Activated CD8-positive, alpha-beta T cell treated with anti-CD3 and anti-CD28 coated beads, Interleukin-2, amount 10 ng/mL, durations not matched to agents 7 days and 5 days (primary cell): ENCODE measurements around the gene UCKL1. TPM values are rescaled to one million over a fixed set of nuclear protein-coding genes. Genes with fewer than 3 reads are reported as not detected.

Experiments used
- ATAC-seq: fragments of 150-1000 bp; cut with Tn5 transposase; one replicate; pipeline ENCODE4 v1.10.0; 2021; ENCODE audit warnings: moderate library complexity
- CTCF ChIA-PET: fragments of 350-600 bp; sonication (Branson Sonifier 250); formaldehyde crosslinking; loops from one replicate; lab custom pipeline; 2021; ENCODE audit warnings: antibody characterized with exemption; lab: Charles Lee
- POLR2A ChIA-PET: fragments of 350-600 bp; sonication (Branson Sonifier 250); formaldehyde crosslinking; loops from one replicate; lab custom pipeline; 2021; ENCODE audit warnings: antibody characterized with exemption; lab: Charles Lee
- DNase-seq: peaks from one replicate; pipeline ENCODE4 v3.0.0-alpha.2; 2020
- H3K27ac Mint-ChIP-seq: one replicate; pipeline ENCODE4 v1.8.0; 2021; ENCODE audit warnings: mild to moderate bottlenecking, mixed read lengths
- H3K27me3 Mint-ChIP-seq: one replicate; pipeline ENCODE4 v1.8.0; 2021; ENCODE audit warnings: low read depth, mixed read lengths
- H3K36me3 Mint-ChIP-seq: one replicate; pipeline ENCODE4 v1.8.0; 2021; ENCODE audit warnings: low read depth, mixed read lengths
- H3K4me1 Mint-ChIP-seq: one replicate; pipeline ENCODE4 v1.8.0; 2021; ENCODE audit warnings: low read depth, mixed read lengths
- H3K4me3 Mint-ChIP-seq: one replicate; pipeline ENCODE4 v1.8.0; 2021; ENCODE audit warnings: mild to moderate bottlenecking, mixed read lengths
- H3K9me3 Mint-ChIP-seq: one replicate; pipeline ENCODE4 v1.8.0; 2022; ENCODE audit warnings: mixed read lengths; ENCODE audit not compliant: insufficient read depth
- total RNA-seq, 2 experiments: library from RNA; stranded (reverse); gene quantifications; one replicate each; pipeline ENCODE4 v1.2.3, GENCODE V29; 2021

Gene UCKL1
- 10 to 100 TPM; 41.1 to 45.4 TPM for total RNA-seq

GRCh38 chr20:63955827-63956663 lies at the start of gene UCKL1:
TSS of gene UCKL1 (minus strand) at chr20:63956416. CDS start at chr20:63956372, 44 bp downstream.
- ATAC-seq, result peak; percentile 80
- H3K4me3 Mint-ChIP-seq, result peak within 1 kb of the TSS; percentile 83
- ChIA-PET CTCF (interaction anchor here (0.6 to 1.9 kb wide), 5 partner anchors 17 to 868 kb away, joined by 3 to 13 read pairs (median 6); partner anchors contain the start of genes PRPF6 and SAMD10), POLR2A (interaction anchor here (0.6 to 1.2 kb wide), 9 partner anchors 12 to 418 kb away, joined by 3 to 5 read pairs (median 4); partner anchors contain the start of genes PRPF6 and SAMD10)
- H3K4me1 Mint-ChIP-seq, result peaks cover 39% of the 10 kb centered on the region
- DNase-seq, result peak; percentile 92
- no peaks in the 10 kb centered on the region for H3K27me3 Mint-ChIP-seq
- peak within 1 kb of the TSS; percentile 87 for H3K27ac Mint-ChIP-seq
- peaks cover 8% of the 10 kb centered on the region for H3K36me3 Mint-ChIP-seq
- H3K9me3 Mint-ChIP-seq, result no peaks in the 10 kb centered on the region

GRCh38 chr20:64005394-64005793 lies 49.2 kb upstream of the UCKL1 start:
- H3K9me3 Mint-ChIP-seq, result peaks cover 14% of the 10 kb centered on the region
- no peak for DNase-seq
- no peak overlapping the region for H3K4me3 Mint-ChIP-seq
- ATAC-seq, result no peak
- peaks cover 23% of the 10 kb centered on the region for H3K4me1 Mint-ChIP-seq
- H3K36me3 Mint-ChIP-seq, result peaks cover 64% of the 10 kb centered on the region
- no peaks in the 10 kb centered on the region for H3K27me3 Mint-ChIP-seq
- ChIA-PET POLR2A (interaction anchor here (0.6 kb wide), 1 partner anchor 13 kb away, joined by 3 read pairs; no protein-coding TSS in a partner anchor), CTCF (interaction anchor here (1.6 to 4.6 kb wide), 2 partner anchors 18 to 34 kb away, joined by 3 to 14 read pairs; no protein-coding TSS in a partner anchor)
- peak overlapping the region; percentile 11 for H3K27ac Mint-ChIP-seq

- no peak overlapping the region for H3K4me3 Mint-ChIP-seq
- peaks cover 62% of the 10 kb centered on the region for H3K36me3 Mint-ChIP-seq
- CTCF ChIA-PET, result interaction anchor here (4.6 kb wide), 1 partner anchor 35 kb away, joined by 14 read pairs; no protein-coding TSS in a partner anchor
- ATAC-seq (no peak), DNase-seq (no peak)
- POLR2A ChIA-PET, result no interaction called here
- H3K4me1 Mint-ChIP-seq, result peaks cover 11% of the 10 kb centered on the region
- H3K9me3 Mint-ChIP-seq, result peaks cover 11% of the 10 kb centered on the region
- H3K27me3 Mint-ChIP-seq, result no peaks in the 10 kb centered on the region
- no peak overlapping the region for H3K27ac Mint-ChIP-seq
Measured at GRCh38 chr20:64003960-64004725, 47.9 kb upstream of the UCKL1 start.

GRCh38 chr20:64001607-64002011 lies 45.4 kb upstream of the UCKL1 start:
- Mint-ChIP-seq H3K27me3 (no peaks in the 10 kb centered on the region), H3K27ac (peak overlapping the region; percentile 46), H3K9me3 (no peaks in the 10 kb centered on the region), H3K4me1 (no peaks in the 10 kb centered on the region), H3K36me3 (peaks cover 52% of the 10 kb centered on the region), H3K4me3 (no peak overlapping the region)
- ATAC-seq (no peak), DNase-seq (no peak)
- POLR2A ChIA-PET, result no interaction called here
- CTCF ChIA-PET, result interaction anchor here (1.0 to 1.4 kb wide), 2 partner anchors 20 to 21 kb away, joined by 3 to 5 read pairs; partner anchors contain the start of gene PRPF6

GRCh38 chr20:64000906-64001305 lies 44.7 kb upstream of the UCKL1 start:
- peaks cover 56% of the 10 kb centered on the region for H3K36me3 Mint-ChIP-seq
- ChIA-PET CTCF (interaction anchor here (1.0 to 1.4 kb wide), 2 partner anchors 19 to 20 kb away, joined by 3 to 5 read pairs; partner anchors contain the start of gene PRPF6), POLR2A (no interaction called here)

GRCh38 chr20:63982937-63983336 lies 26.7 kb upstream of the UCKL1 start:
- H3K36me3 Mint-ChIP-seq, result peaks cover 35% of the 10 kb centered on the region
- ATAC-seq (no peak), DNase-seq (no peak)
- H3K27me3 Mint-ChIP-seq, result no peaks in the 10 kb centered on the region
- no peaks in the 10 kb centered on the region for H3K9me3 Mint-ChIP-seq
- H3K4me3 Mint-ChIP-seq, result peak overlapping the region; percentile 87
- peak overlapping the region; percentile 55 for H3K27ac Mint-ChIP-seq
- ChIA-PET POLR2A (interaction anchor here (0.7 to 4.0 kb wide), 2 partner anchors 56 to 365 kb away, joined by 3 to 77 read pairs; partner anchors contain the start of gene C20orf204), CTCF (interaction anchor here (1.0 to 4.4 kb wide), 4 partner anchors 10 to 86 kb away, joined by 3 to 197 read pairs (median 4); partner anchors contain the start of gene C20orf204)
- peaks cover 42% of the 10 kb centered on the region for H3K4me1 Mint-ChIP-seq

More at GRCh38 chr20:64000906-64001305, 44.7 kb upstream of the UCKL1 start:
- no peaks in the 10 kb centered on the region for H3K9me3 Mint-ChIP-seq
- no peak overlapping the region for H3K27ac Mint-ChIP-seq
- DNase-seq (no peak), ATAC-seq (no peak)
- H3K27me3 Mint-ChIP-seq, result no peaks in the 10 kb centered on the region
- no peaks in the 10 kb centered on the region for H3K4me1 Mint-ChIP-seq
- no peak overlapping the region for H3K4me3 Mint-ChIP-seq

GRCh38 chr20:63980806-63981728 lies 24.9 kb upstream of the UCKL1 start, which contains the start of gene PRPF6:
TSS of gene PRPF6 (plus strand) at chr20:63981132. CDS start at chr20:63981246, 114 bp downstream.
- DNase-seq (peak; percentile 98), ATAC-seq (peak; percentile 70)
- Mint-ChIP-seq H3K27ac (peak within 1 kb of the TSS; percentile 95), H3K27me3 (no peaks in the 10 kb centered on the region), H3K36me3 (peaks cover 39% of the 10 kb centered on the region), H3K4me1 (peaks cover 61% of the 10 kb centered on the region), H3K9me3 (no peaks in the 10 kb centered on the region), H3K4me3 (peak within 1 kb of the TSS; percentile 87)
- ChIA-PET CTCF (interaction anchor here (0.7 to 4.4 kb wide), 28 partner anchors 12 to 276 kb away, joined by 3 to 197 read pairs (median 5); partner anchors contain the start of genes C20orf204, OPRL1, RGS19 and TCEA2), POLR2A (interaction anchor here (0.6 to 4.0 kb wide), 9 partner anchors 8 to 243 kb away, joined by 3 to 77 read pairs (median 3); partner anchors contain the start of genes C20orf204, TPD52L2 and UCKL1)

GRCh38 chr20:63980317-63980805 lies 24.1 kb upstream of the UCKL1 start:
- Mint-ChIP-seq H3K4me3 (peak overlapping the region; percentile 87), H3K36me3 (peaks cover 34% of the 10 kb centered on the region), H3K27ac (peak overlapping the region; percentile 95), H3K4me1 (peaks cover 63% of the 10 kb centered on the region), H3K27me3 (no peaks in the 10 kb centered on the region), H3K9me3 (no peaks in the 10 kb centered on the region)
- CTCF ChIA-PET, result interaction anchor here (0.7 to 4.4 kb wide), 29 partner anchors 12 to 276 kb away, joined by 3 to 197 read pairs (median 5); partner anchors contain the start of genes C20orf204, LKAAEAR1, OPRL1 and RGS19
- DNase-seq (peak; percentile 50), ATAC-seq (peak; percentile 13)
- POLR2A ChIA-PET, result interaction anchor here (0.6 to 4.0 kb wide), 9 partner anchors 12 to 251 kb away, joined by 3 to 77 read pairs (median 4); partner anchors contain the start of genes C20orf204, TPD52L2 and UCKL1

- Mint-ChIP-seq H3K4me1 (peaks cover 64% of the 10 kb centered on the region), H3K9me3 (no peaks in the 10 kb centered on the region), H3K4me3 (peak within 1 kb of the TSS; percentile 87), H3K27me3 (no peaks in the 10 kb centered on the region), H3K27ac (peak within 1 kb of the TSS; percentile 95), H3K36me3 (peaks cover 34% of the 10 kb centered on the region)
- CTCF ChIA-PET, result interaction anchor here (0.8 to 4.4 kb wide), 28 partner anchors 13 to 277 kb away, joined by 3 to 197 read pairs (median 4); partner anchors contain the start of genes ARFRP1, C20orf204, LKAAEAR1 and OPRL1
- ATAC-seq (peak; percentile 32), DNase-seq (peak; percentile 66)
- POLR2A ChIA-PET, result interaction anchor here (0.6 to 4.0 kb wide), 7 partner anchors 23 to 250 kb away, joined by 3 to 77 read pairs (median 4); partner anchors contain the start of genes C20orf204, TPD52L2 and UCKL1
Measured at GRCh38 chr20:63979557-63980316, 23.5 kb upstream of the UCKL1 start, which contains the start of gene SAMD10. TSS of gene SAMD10 (minus strand) at chr20:63979642. CDS start at chr20:63979467, 175 bp downstream.
